Kidney (tissue), 14 donors: ENCODE data around the gene SLC35F5. TPM values are rescaled to one million over a fixed set of nuclear protein-coding genes. Genes with fewer than 3 reads are reported as not detected.

Experiments
- DNase-seq, 5 donors: peaks; one replicate each; pipeline ENCODE4 v3.0.0-alpha.2; 2013 to 2020
- FAIRE-seq: peaks from 2 replicates; lab custom pipeline; 2012; peaks lifted over from hg19 to GRCh38; lab: Jason Lieb, UNC
- H3K27ac ChIP-seq, 2 donors: one replicate each; pipeline ENCODE4 v1.7.0; 2013; ENCODE audit warnings: low read depth in 2 of 2, low read length in 2 of 2, inconsistent platforms in 1 of 2
- H3K27me3 ChIP-seq: one replicate; pipeline ENCODE4 v1.7.1; 2013; ENCODE audit warnings: low read length, inconsistent platforms; ENCODE audit not compliant: control insufficient read depth, insufficient read depth
- H3K36me3 ChIP-seq, 3 donors: one replicate each; pipeline versions ENCODE4 v1.7.0 to v1.7.1; 2013; ENCODE audit warnings: low read length in 3 of 3, control low read depth in 1 of 3, inconsistent platforms in 1 of 3; ENCODE audit not compliant: insufficient read depth in 3 of 3, control insufficient read depth in 2 of 3
- H3K4me1 ChIP-seq, 3 donors: one replicate each; pipeline versions ENCODE4 v1.7.0 to v1.7.1; 2013; ENCODE audit warnings: low read length in 3 of 3, inconsistent platforms in 1 of 3, low read depth in 1 of 3; ENCODE audit not compliant: control insufficient read depth in 2 of 3, insufficient read depth in 2 of 3
- H3K4me3 ChIP-seq, 3 donors: one replicate each; pipeline versions ENCODE4 v1.7.0 to v1.8.1; 2013; ENCODE audit warnings: low read length in 3 of 3, control low read depth in 1 of 3, inconsistent platforms in 1 of 3
- H3K9ac ChIP-seq, 3 donors: one replicate each; pipeline versions ENCODE4 v1.7.0 to v1.7.1; 2013; ENCODE audit warnings: low read length in 3 of 3, control low read depth in 1 of 3, inconsistent platforms in 1 of 3
- H3K9me3 ChIP-seq, 3 donors: one replicate each; pipeline versions ENCODE4 v1.7.0 to v1.7.1; 2013; ENCODE audit warnings: low read length in 3 of 3, control low read depth in 1 of 3, inconsistent platforms in 1 of 3; ENCODE audit not compliant: control insufficient read depth in 2 of 3, insufficient read depth in 1 of 3
- CTCF ChIP-seq: IDR thresholded peaks from 3 replicates; pipeline ENCODE4 v1.5.1; 2012; ENCODE audit warnings: mild to moderate bottlenecking, moderate library complexity, borderline replicate concordance; ENCODE audit not compliant: insufficient read depth; ENCODE audit errors: extremely low read depth
- intact Hi-C: fragments of 100-400 bp; cut with DNase I; formaldehyde crosslinking; loops from one replicate; pipeline ENCODE4 v1.11.1; 2022
- polyA plus RNA-seq: library from polyadenylated mRNA; stranded (reverse); fragments of 350-450 nt; fragmentation: Illumina TruSeq; extraction: RNeasy Lipid Tissue Mini Kit (QIAGEN cat#74804); gene quantifications from one replicate; pipeline ENCODE4 v1.2.3, GENCODE V29; 2014; ENCODE audit warnings: low read depth, low replicate concordance; ENCODE audit not compliant: insufficient read depth
- total RNA-seq: library from RNA; stranded (reverse); fragmentation: NEBNext Ultra II Directional; extraction: Animal tissue kit (Norgen Biotek cat#: 25700); gene quantifications from one replicate; pipeline ENCODE4 v1.2.1, GENCODE V29; 2021
- donor health status: control.
- donor health status: control.
- donor health status: control.
- donor health status: control.
- donor health status: control.
- donor health status: DM: yes; HTN: yes; CAD: no.
- donor health status: Normal renal cell carcinoma (clear cell type).

Gene SLC35F5
- total and polyA plus RNA-seq, 2 donors from 2014 or later = 49.9 to 198 TPM

DNA sequence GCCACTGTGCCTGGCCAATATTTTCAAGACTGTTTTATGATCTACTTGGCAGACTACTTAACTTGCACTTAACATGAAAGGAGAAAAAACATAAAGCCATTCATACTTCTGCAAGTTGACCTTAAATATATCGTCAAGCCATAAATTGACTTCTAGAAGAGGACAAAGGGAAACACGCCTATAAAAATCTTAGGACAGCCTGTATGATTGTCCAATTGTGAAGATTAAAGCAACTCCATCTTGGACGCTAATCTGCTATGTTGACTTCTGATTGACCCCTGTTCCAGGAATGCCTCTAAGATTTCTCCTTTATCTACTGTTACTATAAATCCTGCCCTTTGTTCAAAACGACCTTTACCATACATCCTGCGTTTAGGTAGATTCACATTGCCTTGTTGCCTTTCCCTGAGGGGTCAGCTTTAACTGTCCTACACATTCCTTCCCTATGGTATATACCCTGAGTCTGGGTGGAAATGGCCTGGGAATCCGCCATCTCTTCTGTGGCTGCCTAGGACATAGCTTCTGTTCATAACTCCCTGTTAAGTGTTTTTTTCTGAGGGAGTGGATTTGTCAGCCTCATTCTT is 40.2 kb upstream of the SLC35F5 start:
- Histone ChIP-seq H3K4me3 (no peak overlapping the region), H3K27ac (no peak overlapping the region), H3K36me3 (no peaks in the 10 kb centered on the region), H3K9ac (no peak overlapping the region), H3K27me3 (no peaks in the 10 kb centered on the region), H3K4me1 (peaks cover 0 to 8% (median 7%) of the 10 kb centered on the region in 3 donors), H3K9me3 (no peaks in the 10 kb centered on the region)
- FAIRE-seq = no peak
- intact Hi-C loops = no loop called here
- no peak for TF ChIP-seq CTCF
- no peak for DNase-seq

GRCh38 chr2:113795405-113795920 is 39.0 kb upstream of the SLC35F5 start:
- peak in 1 of 5 donors; percentile 18 for DNase-seq
- H3K36me3 ChIP-seq = no peaks in the 10 kb centered on the region
- no peak for TF ChIP-seq CTCF
- intact Hi-C loops = no loop called here
- H3K9me3 ChIP-seq = no peaks in the 10 kb centered on the region
- H3K27me3 ChIP-seq = no peaks in the 10 kb centered on the region
- no peak for FAIRE-seq
- no peak overlapping the region for H3K27ac ChIP-seq
- peaks cover 0 to 11% (median 7%) of the 10 kb centered on the region in 3 donors for H3K4me1 ChIP-seq
- H3K4me3 ChIP-seq = no peak overlapping the region
- no peak overlapping the region for H3K9ac ChIP-seq

DNA sequence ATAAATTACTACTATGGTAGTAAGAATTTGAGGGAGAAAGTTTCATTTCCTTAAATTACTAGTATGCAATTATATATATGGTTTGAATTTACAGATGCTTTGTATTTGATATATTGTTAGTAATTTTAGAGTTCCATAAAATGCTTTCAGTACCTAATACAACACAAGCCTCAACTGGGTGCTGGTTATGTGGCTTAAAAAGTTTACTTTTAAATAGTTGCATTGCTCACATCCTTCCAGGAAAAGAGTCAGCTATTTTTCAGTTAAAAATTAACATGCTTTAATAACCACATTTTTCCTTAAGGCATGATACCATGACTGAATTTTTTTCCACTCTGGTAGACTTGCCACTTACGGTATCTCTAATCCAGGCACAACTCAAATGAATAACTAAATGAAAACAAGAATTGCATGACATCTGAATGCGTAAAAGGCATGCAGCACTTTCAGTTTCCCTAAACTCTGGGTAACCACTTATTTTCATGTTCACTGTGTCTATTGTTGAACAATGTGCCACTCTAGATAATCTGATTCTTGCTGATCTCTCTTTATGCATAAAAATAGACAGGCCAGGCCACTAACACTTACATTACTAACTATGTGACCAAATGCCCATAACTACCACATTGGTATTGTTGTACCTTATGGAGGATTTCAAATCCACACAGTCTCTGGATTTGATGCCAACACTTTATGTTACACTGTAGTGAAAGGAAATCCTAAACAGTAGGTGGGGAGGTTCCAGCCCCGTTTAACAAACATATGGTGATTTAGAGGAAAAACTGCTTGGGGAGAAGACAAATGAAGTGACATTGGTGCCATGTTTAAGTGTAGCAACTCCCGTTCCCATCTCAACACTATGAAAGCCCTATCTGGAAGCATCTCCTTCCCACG is 35.5 kb upstream of the SLC35F5 start:
- DNase-seq = peak in 2 of 5 donors; percentile 76 to 84
- FAIRE-seq = peak; percentile 98
- H3K4me3 ChIP-seq = peak overlapping the region in 2 of 3 donors; percentile 0 to 29
- intact Hi-C loops = no loop called here
- H3K27ac ChIP-seq = peak overlapping the region; percentile 78 to 86
- no peaks in the 10 kb centered on the region for H3K9me3 ChIP-seq
- no peaks in the 10 kb centered on the region for H3K27me3 ChIP-seq
- no peak for TF ChIP-seq CTCF
- H3K36me3 ChIP-seq = no peaks in the 10 kb centered on the region
- H3K4me1 ChIP-seq = peaks cover 0 to 11% (median 7%) of the 10 kb centered on the region in 3 donors
- peak overlapping the region in 1 of 3 donors; percentile 0 for H3K9ac ChIP-seq
